Measurements from ENCODE around the gene PRKAR1B.
"Not testable (repeated sequence)": the region's sequence is repeated elsewhere in the genome, so short reads cannot be mapped to it uniquely, and the experiment has no call there.

DNA sequence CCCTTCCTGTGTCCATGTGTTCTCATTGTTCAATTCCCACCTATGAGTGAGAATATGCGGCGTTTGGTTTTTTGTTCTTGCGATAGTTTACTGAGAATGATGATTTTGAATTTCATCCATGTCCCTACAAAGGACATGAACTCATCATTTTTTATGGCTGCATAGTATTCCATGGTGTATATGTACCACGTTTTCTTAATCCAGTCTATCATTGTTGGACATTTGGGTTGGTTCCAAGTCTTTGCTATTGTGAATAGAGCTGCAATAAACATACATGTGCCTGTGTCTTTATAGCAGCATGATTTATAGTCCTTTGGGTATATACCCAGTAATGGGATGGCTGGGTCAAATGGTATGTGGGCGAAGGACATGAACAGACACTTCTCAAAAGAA lies 17.0 kb upstream of the PRKAR1B start:
- not testable (repeated sequence) for TF ChIP-seq CTCF (IDR thresholded peaks at IDR 0.05; ENCODE audit: low read length); EZH2 (IDR thresholded peaks at IDR 0.05; ENCODE audit: borderline replicate concordance, low read length)

All from OCI-LY1 (cell line).